ENCODE data around the gene MIOS.

MIOS gene

GRCh38 chr7:7566651-7567611, at the start of gene MIOS:
MIOS (plus strand) TSS chr7:7566884; CDS start chr7:7572476, 5,592 bp downstream.
- DNase-seq (ENCODE audit: low spot score), result peak; percentile 71

GRCh38 chr7:7517754-7518153, 48.9 kb upstream of the MIOS start:
- DNase-seq (ENCODE audit: low spot score), result no peak

GRCh38 chr7:7519056-7519455, 47.6 kb upstream of the MIOS start:
- no peak for DNase-seq (ENCODE audit: low spot score)

GRCh38 chr7:7519528-7519927, 47.2 kb upstream of the MIOS start:
- DNase-seq (ENCODE audit: low spot score), result no peak

- no peak for DNase-seq (ENCODE audit: low spot score)
Measured at GRCh38 chr7:7521259-7521658, 45.4 kb upstream of the MIOS start.

GRCh38 chr7:7522421-7522820, 44.3 kb upstream of the MIOS start:
- no peak for DNase-seq (ENCODE audit: low spot score)

GRCh38 chr7:7524121-7524520, 42.6 kb upstream of the MIOS start:
- DNase-seq (ENCODE audit: low spot score), result no peak

GRCh38 chr7:7526006-7526405, 40.7 kb upstream of the MIOS start:
- no peak for DNase-seq (ENCODE audit: low spot score)

GRCh38 chr7:7527047-7527446, 39.6 kb upstream of the MIOS start:
- DNase-seq (ENCODE audit: low spot score), result no peak

GRCh38 chr7:7529328-7529727, 37.4 kb upstream of the MIOS start:
- DNase-seq (ENCODE audit: low spot score), result no peak

- DNase-seq (ENCODE audit: low spot score), result no peak
Measured at GRCh38 chr7:7533831-7534430, 32.8 kb upstream of the MIOS start.

GRCh38 chr7:7535691-7536090, 31.0 kb upstream of the MIOS start, which contains the start of gene COL28A1:
COL28A1 (minus strand) TSS chr7:7535873; CDS start chr7:7532875, 2,998 bp downstream.
- DNase-seq (ENCODE audit: low spot score), result no peak

GRCh38 chr7:7536396-7537019, 30.2 kb upstream of the MIOS start:
- DNase-seq (ENCODE audit: low spot score), result no peak

GRCh38 chr7:7537711-7538110, 29.0 kb upstream of the MIOS start:
- no peak for DNase-seq (ENCODE audit: low spot score)

GRCh38 chr7:7539152-7539551, 27.5 kb upstream of the MIOS start:
- DNase-seq (ENCODE audit: low spot score), result no peak

GRCh38 chr7:7539711-7540110, 27.0 kb upstream of the MIOS start:
- no peak for DNase-seq (ENCODE audit: low spot score)

GRCh38 chr7:7542251-7542835, 24.3 kb upstream of the MIOS start:
- DNase-seq (ENCODE audit: low spot score), result no peak

- DNase-seq (ENCODE audit: low spot score), result no peak
Measured at GRCh38 chr7:7548407-7548806, 18.3 kb upstream of the MIOS start.

- DNase-seq (ENCODE audit: low spot score), result no peak
Measured at GRCh38 chr7:7550663-7551062, 16.0 kb upstream of the MIOS start.

GRCh38 chr7:7552199-7552598, 14.5 kb upstream of the MIOS start:
- DNase-seq (ENCODE audit: low spot score), result no peak

- no peak for DNase-seq (ENCODE audit: low spot score)
Measured at GRCh38 chr7:7553386-7553785, 13.3 kb upstream of the MIOS start.

- no peak for DNase-seq (ENCODE audit: low spot score)
Measured at GRCh38 chr7:7554021-7554432, 12.7 kb upstream of the MIOS start.
